HEK293 (cell line): ENCODE measurements around the gene PKP3.

Source experiments
- CTCF ChIA-PET: fragments of 350-600 bp; formaldehyde crosslinking; extraction: SDS; loops from one replicate; lab custom pipeline; 2021; ENCODE audit warnings: antibody characterized with exemption; lab: Yijun Ruan, JAX
- POLR2A ChIA-PET: fragments of 300-600 bp; formaldehyde crosslinking; extraction: SDS; loops from one replicate; lab custom pipeline; 2020; ENCODE audit warnings: antibody characterized with exemption, inconsistent platforms; lab: Yijun Ruan, JAX
- H3K27ac ChIP-seq: fragments of 200-500 bp; sonication (Bioruptor generic); 2 replicates; pipeline ENCODE4 v1.5.1; 2014; ENCODE audit warnings: low read depth, low read length, control low read depth, inconsistent platforms; ENCODE audit errors: extremely low read depth
- H3K36me3 ChIP-seq, 2 experiments: fragments of 200-500 bp in 1 of 2; sonication (Bioruptor generic) in 1 of 2; 1 replicate in 1 of 2; 2 replicates in 1 of 2; pipeline ENCODE4 v1.5.1; 2014 to 2017; ENCODE audit warnings: inconsistent platforms in 2 of 2, low read length in 2 of 2; ENCODE audit not compliant: control insufficient read depth in 2 of 2, insufficient read depth in 1 of 2
- H3K4me1 ChIP-seq: fragments of 200-500 bp; sonication (Bioruptor generic); 2 replicates; pipeline ENCODE4 v1.5.1; 2014; ENCODE audit warnings: mild to moderate bottlenecking, low read length, inconsistent platforms; ENCODE audit not compliant: control insufficient read depth, insufficient read depth
- H3K4me3 ChIP-seq: 2 replicates; pipeline ENCODE4 v1.5.1; 2011; ENCODE audit warnings: low read depth, mild to moderate bottlenecking, control low read depth, low read length, moderate library complexity
- H3K9me3 ChIP-seq: fragments of 200-500 bp; sonication (Bioruptor generic); 2 replicates; pipeline ENCODE4 v1.5.1; 2014; ENCODE audit warnings: low read depth, low read length, inconsistent platforms; ENCODE audit not compliant: control insufficient read depth, insufficient read depth
- HOXD13 ChIP-seq: sonication (generic); formaldehyde crosslinking; IDR thresholded peaks from 2 replicates; pipeline ENCODE4 v1.8.0; 2022; ENCODE audit warnings: missing genetic modification reagents, borderline replicate concordance
- IKZF3 ChIP-seq: fragments of 450-650 bp; IDR thresholded peaks from 2 replicates; pipeline ENCODE4 v1.5.0; 2018; ENCODE audit warnings: missing biosample characterization, mild to moderate bottlenecking, missing genetic modification characterization, moderate library complexity
- KLF1 ChIP-seq: fragments of 450-650 bp; formaldehyde crosslinking; IDR thresholded peaks from 2 replicates; pipeline ENCODE4 v1.5.1; 2016; ENCODE audit warnings: missing biosample characterization, missing genetic modification characterization
- KLF7 ChIP-seq: fragments of 450-650 bp; formaldehyde crosslinking; IDR thresholded peaks from 2 replicates; pipeline ENCODE4 v1.5.1; 2016; ENCODE audit warnings: missing biosample characterization, missing genetic modification characterization, borderline replicate concordance
- PRDM1 ChIP-seq: fragments of 450-650 bp; formaldehyde crosslinking; IDR thresholded peaks from 2 replicates; pipeline ENCODE4; 2016; ENCODE audit warnings: missing biosample characterization, missing genetic modification characterization
- ZBTB10 ChIP-seq: fragments of 450-650 bp; formaldehyde crosslinking; IDR thresholded peaks from 2 replicates; pipeline ENCODE4 v1.5.1; 2016; ENCODE audit warnings: missing biosample characterization, missing genetic modification characterization
- ZBTB49 ChIP-seq: fragments of 450-650 bp; formaldehyde crosslinking; IDR thresholded peaks from 2 replicates; pipeline ENCODE4 v1.5.1; 2016; ENCODE audit warnings: missing biosample characterization, missing genetic modification characterization, low read depth
- ZNF114 ChIP-seq: fragments of 450-650 bp; formaldehyde crosslinking; IDR thresholded peaks from 2 replicates; pipeline ENCODE4 v1.5.0; 2017; ENCODE audit warnings: missing biosample characterization, missing genetic modification characterization
- ZNF133 ChIP-seq: fragments of 450-650 bp; formaldehyde crosslinking; IDR thresholded peaks from 2 replicates; pipeline ENCODE4 v1.5.1; 2016; ENCODE audit warnings: missing biosample characterization, missing genetic modification characterization
- ZNF146 ChIP-seq: fragments of 450-650 bp; formaldehyde crosslinking; IDR thresholded peaks from 2 replicates; pipeline ENCODE4 v1.5.1; 2016; ENCODE audit warnings: missing biosample characterization, missing genetic modification characterization
- ZNF354C ChIP-seq: fragments of 450-650 bp; formaldehyde crosslinking; IDR thresholded peaks from 2 replicates; pipeline ENCODE4 v1.5.1; 2016; ENCODE audit warnings: missing biosample characterization, missing genetic modification characterization, low read depth, borderline replicate concordance
- ZNF404 ChIP-seq: fragments of 450-650 bp; formaldehyde crosslinking; IDR thresholded peaks from 2 replicates; pipeline ENCODE4 v1.5.1; 2017; ENCODE audit warnings: missing biosample characterization, missing genetic modification characterization
- ZNF473 ChIP-seq: fragments of 450-650 bp; formaldehyde crosslinking; IDR thresholded peaks from 2 replicates; pipeline ENCODE4 v1.5.1; 2017; ENCODE audit warnings: missing biosample characterization, missing genetic modification characterization
- TF ChIP-seq, protein P1 (sequence below): fragments of 450-650 bp; formaldehyde crosslinking; IDR thresholded peaks from 2 replicates; pipeline ENCODE4 v1.5.1; 2016; ENCODE audit warnings: missing biosample characterization, missing genetic modification characterization

Gene PKP3

GRCh38 chr11:371051-371450, 23.0 kb upstream of the PKP3 start (continued):
- TF ChIP-seq ZNF133 (tag by site-specific recombination): no peak

- Histone ChIP-seq H3K36me3 (peaks cover 0 to 42% of the 10 kb centered on the region in 2 experiments; a peak in 1 of 3 replicates), H3K4me1 (no peaks in the 10 kb centered on the region), H3K9me3 (no peaks in the 10 kb centered on the region), H3K4me3 (no peak overlapping the region), H3K27ac (no peak overlapping the region)
- TF ChIP-seq KLF7 (tag by site-specific recombination) (no peak), HOXD13 (CRISPR knock-in tag) (0 out of 2 replicates have a peak, but pooled peaks have one; percentile 30)
- ChIA-PET CTCF (interaction anchor here (0.9 kb wide), 2 partner anchors 76 to 118 kb away, joined by 3 read pairs; no protein-coding TSS in a partner anchor), POLR2A (interaction anchor here (0.7 kb wide), 1 partner anchor 165 kb away, joined by 3 read pairs; the partner anchor contains the start of genes BET1L and RIC8A)
Observed at GRCh38 chr11:371716-372590, 22.1 kb upstream of the PKP3 start.

DNA sequence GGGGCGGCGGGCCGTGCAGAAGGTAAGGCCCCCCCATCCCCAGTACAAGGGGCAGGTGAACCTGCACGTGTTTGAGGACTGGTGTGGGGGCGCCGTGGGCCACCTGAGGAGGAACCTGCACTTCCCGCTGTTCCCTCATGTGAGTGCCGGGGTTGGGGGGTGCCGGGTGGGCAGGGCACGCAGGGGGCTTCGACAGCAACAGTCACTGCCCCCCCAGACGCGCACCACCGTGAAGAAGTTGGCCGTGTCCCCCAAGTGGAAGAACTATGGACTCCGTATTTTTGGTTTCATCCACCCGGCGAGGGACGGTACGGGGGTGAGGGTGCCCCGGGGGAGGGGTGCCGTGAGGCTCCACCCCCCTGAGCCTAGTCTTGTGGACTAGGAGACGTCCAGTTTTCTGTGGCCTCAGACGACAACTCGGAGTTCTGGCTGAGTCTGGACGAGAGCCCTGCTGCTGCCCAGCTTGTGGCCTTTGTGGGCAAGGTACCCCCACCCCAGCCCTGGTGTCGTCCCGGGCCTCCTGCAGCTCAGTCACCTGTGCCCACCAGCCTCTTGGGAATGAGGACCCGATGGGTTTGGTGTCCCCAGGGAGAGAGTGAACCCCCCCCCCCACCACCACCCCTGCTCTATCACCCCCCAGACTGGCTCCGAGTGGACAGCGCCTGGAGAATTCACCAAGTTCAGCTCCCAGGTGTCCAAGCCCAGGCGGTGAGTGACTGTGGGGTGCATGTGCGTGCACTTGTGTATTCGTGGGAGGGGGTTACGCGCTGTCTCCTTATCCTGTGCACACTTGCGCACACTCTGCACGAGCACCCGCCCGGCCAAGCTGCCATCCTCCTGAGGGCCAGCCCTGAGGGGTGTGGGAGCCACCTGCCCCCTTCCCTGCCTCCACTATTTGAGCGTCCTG, 20.9 kb upstream of the PKP3 start:
- TF ChIP-seq ZBTB10 (0 out of 2 replicates have a peak, but pooled peaks have one; percentile 23), ZNF354C (tag by site-specific recombination) (no peak)
- Histone ChIP-seq H3K4me3 (no peak overlapping the region), H3K27ac (no peak overlapping the region), H3K9me3 (no peaks in the 10 kb centered on the region), H3K4me1 (no peaks in the 10 kb centered on the region), H3K36me3 (peaks cover 0 to 53% of the 10 kb centered on the region in 2 experiments; a peak in 1 of 3 replicates)
- POLR2A ChIA-PET: no interaction called here
- CTCF ChIA-PET: no interaction called here

GRCh38 chr11:373716-374551, 20.1 kb upstream of the PKP3 start:
- Histone ChIP-seq H3K4me3 (no peak overlapping the region), H3K4me1 (no peaks in the 10 kb centered on the region), H3K9me3 (no peaks in the 10 kb centered on the region), H3K36me3 (peaks cover 0 to 62% of the 10 kb centered on the region in 2 experiments; a peak in 1 of 3 replicates), H3K27ac (no peak overlapping the region)
- no peak for TF ChIP-seq ZNF146 (tag by site-specific recombination)
- no peak for TF ChIP-seq IKZF3 (tag by site-specific recombination)
- TF ChIP-seq PRDM1 (tag by site-specific recombination): no peak
- TF ChIP-seq ZNF404 (tag by site-specific recombination): no peak
- TF ChIP-seq, protein P1, sequence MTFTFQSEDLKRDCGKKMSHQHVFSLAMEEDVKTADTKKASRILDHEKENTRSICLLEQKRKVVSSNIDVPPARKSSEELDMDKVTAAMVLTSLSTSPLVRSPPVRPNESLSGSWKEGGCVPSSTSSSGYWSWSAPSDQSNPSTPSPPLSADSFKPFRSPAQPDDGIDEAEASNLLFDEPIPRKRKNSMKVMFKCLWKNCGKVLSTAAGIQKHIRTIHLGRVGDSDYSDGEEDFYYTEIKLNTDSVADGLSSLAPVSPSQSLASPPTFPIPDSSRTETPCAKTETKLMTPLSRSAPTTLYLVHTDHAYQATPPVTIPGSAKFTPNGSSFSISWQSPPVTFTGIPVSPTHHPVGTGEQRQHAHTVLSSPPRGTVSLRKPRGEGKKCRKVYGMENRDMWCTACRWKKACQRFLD (tag by site-specific recombination): no peak
- no peak for TF ChIP-seq ZNF473 (tag by site-specific recombination)
- no peak for TF ChIP-seq ZBTB49 (tag by site-specific recombination)
- TF ChIP-seq KLF1 (tag by site-specific recombination): no peak
- TF ChIP-seq ZNF114: no peak
- POLR2A ChIA-PET: no interaction called here
- CTCF ChIA-PET: no interaction called here
